GM04504 (cell line): ENCODE measurements around the gene HIRA.

Source experiments
- DNase-seq: peaks from one replicate; pipeline ENCODE4 v3.0.0-alpha.2; 2012; ENCODE audit warnings: low read depth

HIRA gene

DNA sequence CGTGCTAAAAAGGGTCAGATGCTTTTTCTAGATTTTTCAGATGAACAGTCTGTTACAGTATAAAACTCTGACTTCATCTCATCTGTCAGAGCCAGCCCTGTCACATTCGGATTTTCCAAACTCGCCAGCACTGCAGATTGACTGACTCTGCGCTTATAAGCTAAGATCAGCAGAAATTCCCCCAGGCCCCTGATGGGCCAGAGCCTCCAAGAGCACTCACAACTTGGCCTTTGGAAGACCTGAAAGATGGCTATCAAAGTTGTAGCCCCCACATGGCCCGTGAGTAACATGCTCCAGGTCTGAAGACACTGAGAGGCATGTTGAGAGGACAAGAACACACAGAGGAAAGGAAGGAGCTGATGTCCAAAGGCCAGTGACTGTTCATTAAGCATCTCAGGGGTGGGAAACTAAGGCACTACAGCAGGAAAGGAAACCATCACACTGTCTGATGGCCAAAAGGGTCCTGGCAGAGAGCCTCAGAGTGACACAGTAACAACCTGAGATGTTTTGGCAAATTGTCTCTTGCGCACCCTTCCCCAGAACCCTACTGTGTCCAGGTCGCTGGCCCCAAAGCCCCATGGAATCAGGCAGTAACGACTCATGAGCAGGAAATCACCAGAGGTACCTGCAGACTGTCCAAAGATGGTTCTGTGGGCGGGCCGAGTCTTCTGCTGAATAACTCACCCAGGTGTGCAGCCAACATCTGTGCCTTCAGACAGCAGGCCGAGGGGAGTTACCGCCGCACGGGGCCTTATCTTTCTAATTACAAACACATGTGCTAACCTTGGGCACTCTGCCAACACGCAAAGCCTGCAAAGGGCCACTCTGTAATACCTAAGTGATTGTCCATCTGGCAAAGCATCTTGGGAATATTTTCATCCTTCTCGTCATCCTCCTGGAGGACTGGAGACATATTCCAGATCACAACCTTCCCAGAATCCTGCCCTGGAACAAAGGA is 23.6 kb downstream of the HIRA start:
- DNase-seq, result no peak

DNA sequence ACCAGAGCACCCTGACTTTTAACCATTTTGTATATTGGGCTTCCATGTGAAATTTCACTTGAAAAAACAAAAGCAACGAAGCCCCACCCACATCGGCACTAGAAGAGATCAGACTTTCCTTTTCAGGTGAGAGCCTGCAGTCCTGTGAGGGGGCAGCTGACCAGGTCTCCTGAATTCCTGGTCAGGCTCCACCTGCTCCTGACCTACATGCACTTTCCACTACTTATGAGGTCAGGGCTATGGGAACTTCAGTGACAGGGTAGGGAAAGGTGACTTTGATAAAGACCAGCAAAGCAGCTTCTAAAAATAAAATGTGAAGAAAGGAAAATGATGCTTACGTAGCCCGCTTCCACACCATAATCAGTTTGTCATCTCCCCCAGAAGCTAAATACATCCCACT is 24.7 kb downstream of the HIRA start:
- DNase-seq, result no peak

DNA sequence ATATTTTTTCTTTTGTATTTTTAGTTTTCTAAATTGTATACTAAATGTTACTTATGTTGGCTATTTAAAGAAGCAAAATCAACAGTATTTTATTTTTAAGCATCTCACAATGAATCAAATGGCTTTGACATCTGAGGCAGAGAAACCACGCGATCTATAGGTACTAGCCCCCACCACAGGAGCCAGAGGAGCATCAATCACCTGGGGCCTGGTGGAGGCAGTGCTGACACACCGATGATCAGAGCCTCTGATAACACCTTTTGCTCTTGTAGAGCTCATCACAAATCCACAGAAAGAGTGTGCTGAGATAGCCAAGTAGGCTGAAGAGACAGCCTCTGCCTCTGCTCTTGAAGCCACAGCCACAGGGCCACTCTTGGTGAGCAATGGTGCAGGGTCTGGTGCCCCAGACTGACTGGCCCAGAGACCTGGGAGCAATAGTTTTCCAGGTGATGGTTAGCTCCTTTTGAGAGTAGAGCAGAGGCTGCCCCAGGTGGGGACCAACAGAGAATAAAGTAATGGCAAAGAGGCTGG is 25.2 kb downstream of the HIRA start:
- no peak for DNase-seq

DNA sequence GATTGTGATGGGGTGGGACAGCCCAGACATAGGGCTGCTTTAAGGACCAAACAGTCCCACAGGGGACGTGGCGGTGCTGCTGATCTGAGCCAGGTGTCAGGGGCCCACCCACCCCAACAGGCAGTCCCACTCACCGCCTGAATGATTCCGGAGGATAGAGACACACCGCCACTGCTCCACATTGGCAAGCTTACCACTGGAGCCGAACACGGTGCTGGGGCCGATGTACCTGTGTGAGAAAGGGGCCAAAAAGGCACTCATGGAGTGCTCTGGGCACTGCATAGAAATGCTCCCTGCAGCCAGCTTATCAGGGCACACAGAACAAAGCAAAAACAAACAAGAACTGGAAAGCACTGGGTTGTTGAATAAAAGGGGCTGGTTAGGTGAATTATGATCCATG is 25.9 kb downstream of the HIRA start:
- DNase-seq, result no peak

DNA sequence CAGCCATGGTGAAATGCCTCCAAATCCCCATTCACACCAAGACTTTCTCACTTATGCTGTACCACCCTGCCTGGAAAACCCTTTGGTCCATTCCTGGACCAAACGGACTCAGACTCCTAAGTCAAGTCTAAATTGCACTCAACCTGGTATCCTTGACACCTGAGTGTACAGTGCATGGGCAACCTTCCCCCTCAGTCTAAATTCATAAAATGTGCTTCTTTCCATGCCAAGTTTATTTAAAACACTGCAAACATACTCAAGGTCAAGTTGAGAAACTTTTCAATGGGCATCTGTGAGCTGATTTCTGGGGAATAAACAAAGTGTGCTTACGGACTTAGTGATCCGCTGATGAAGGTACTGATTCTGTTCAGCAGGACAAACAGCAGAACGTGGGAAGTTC is 26.4 kb downstream of the HIRA start:
- DNase-seq, result no peak

DNA sequence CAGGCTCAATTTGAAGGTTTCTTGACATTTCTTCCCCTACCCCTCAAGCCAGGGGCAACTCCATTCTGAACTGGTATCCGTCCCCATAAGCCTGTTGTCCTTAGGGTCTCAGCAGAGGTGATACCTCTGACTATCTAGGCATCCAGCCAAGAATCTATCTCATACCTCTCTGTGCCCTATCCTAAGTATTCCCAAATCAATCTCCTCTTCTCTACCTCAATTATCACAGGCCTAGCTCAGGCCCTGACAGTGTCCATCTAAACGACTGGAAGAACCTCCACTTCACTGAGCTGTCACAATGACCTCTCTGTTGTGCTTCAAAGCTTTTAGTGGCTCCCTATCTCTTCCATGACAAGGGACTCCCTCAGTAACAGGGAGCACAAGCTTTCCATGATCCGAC is 26.9 kb downstream of the HIRA start:
- no peak for DNase-seq

DNA sequence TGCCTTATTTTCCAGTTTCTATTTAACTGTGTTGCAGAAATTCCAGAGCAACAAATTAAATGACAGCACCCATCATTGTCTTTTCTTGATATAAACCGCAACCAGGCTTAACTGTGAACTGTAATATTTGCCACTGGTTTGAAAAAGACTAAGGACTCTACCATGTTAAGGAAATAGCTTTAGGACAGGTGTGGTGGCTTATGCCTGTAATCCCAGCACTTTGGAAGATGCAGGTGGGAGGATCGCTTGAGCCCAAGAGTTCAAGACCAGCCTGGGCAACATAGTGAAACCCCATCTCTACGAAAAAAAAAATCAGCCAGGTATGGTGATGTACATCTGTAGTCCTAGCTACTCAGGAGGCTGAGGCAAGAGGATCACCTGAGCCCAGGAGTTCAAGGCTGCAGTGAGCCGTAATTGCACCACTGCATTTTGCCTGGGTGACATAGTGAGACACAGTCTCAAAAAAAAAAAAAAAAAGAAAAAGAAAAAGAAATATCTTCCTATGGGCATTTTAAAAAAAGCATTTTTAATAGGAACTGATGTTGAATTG is 28.8 kb downstream of the HIRA start:
- no peak for DNase-seq

DNA sequence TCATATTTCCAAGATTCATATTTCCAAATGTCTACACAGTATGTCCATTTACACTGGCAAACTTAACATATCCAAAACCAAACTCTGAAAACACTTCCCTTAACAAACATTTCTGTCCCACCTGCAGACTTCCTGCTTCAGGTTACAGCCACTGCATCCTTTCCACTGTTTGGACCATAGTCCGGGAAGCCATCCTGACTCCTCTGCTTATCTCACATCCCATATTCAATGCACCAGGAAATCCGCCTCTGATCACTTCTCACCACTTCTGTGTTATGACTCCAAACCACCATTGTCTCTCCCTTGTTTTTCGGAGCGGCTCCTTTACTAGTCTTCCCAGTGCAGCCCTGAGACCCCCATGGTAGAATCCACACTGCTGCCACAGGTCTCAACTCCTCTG is 30.1 kb downstream of the HIRA start:
- DNase-seq, result no peak

DNA sequence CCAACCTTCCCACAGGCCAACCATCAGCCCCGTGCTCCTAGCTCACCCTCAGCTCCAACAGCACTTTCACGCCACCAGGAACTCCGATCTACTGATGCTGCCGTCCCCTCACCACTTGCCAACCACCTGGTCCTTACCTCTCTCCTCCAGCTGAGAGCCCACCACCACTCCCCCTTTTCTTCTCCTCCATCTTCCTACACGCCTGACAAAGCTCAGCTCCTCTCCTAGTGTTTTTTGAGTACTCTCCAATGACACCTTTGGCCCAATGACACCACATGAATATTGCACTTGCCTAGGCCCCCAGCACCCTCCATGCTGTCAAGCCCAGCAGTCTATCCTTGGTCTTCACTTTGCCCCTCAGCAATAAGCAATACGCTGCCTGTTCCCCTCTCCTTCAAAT is 30.7 kb downstream of the HIRA start:
- DNase-seq, result no peak

DNA sequence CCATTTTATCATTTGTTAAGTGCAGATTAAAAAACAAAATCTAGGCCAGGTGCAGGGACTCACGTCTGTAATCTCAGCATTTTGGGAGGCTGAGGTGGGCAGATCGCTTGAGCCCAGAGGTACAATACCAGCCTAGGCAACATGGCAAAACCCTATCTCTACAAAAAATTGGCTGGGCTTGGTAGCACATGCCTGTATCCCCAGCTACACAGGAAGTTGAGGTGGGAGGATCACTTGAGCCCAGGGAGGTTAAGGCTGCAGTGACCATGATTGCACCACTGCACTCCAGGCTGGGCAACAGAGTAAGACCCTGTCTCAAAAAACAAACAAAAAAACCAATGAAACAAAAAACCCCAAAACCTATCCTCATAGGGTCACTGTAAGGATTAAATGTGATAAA is 32.9 kb downstream of the HIRA start:
- no peak for DNase-seq

DNA sequence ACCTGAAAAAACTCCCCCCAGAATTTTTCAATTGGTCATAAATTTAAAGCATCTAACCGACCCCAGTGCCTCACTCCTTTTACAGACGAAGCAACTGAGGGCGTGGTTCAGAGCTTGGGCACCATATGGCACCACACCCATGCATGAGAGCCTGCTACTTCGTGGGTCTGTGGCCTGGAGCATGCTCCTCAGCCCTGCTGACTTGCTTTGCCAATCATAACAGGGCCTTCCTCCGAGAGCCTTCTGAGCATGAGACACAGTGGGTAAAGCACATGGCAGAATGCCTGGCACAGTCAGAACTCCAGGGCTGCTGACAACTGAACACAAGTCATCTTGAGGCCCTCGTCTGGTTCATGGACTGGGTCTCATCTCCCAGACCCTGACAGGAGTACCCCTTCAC is 33.3 kb downstream of the HIRA start:
- DNase-seq, result no peak

DNA sequence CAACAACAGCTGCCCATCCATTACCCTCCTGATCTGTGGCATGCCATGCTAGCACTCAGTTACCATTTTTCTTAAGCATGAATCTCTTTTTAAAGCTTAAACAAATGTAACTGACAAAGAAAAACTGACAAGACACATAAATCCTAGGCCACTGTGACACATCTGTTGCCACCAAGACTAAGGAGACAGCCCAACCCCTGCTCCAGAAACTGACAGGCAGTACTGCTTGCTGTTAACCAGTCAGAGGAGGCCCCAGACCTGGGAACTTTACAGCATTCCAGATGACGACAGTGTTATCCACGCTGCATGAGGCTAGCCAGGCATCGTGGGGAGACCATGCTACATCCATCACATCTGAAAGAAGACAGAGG is 33.8 kb downstream of the HIRA start:
- DNase-seq, result no peak

DNA sequence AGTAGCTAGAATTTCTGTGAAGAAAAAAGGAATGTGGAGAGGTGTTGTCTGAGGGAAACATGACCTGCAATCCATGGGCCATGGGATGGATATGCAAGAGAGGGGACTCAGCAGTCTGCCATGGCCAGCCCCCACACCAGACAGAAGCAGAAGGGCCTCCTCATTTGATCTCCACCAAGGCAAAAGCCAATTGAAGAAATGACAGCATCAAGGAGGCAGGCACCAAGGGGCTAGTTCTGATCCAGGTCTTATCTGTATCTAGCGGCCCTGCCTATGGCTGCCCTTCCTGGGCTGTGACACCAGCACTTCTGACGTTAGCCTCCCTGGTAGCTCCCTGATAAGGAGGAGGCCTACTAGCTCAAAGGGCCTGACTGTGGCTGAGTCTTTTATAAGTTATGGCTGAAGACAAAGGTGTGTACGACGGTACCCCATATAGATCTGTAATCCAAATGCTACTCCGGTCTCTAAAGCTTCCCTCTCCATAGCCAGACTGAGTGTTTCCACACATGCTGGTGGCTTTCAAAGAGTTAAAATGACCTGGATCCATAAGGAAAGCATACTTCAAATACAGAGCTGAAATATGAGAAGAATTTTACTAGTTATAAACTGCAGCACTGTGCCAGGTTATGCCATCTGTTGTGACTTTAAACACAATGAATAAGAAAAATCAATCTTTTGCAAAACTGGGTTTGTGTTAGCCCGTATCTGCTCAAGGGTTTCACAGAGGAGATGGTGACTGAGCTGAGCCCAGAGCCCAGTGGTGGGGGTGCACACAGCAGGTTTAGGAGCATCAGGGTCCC is 34.4 kb downstream of the HIRA start:
- DNase-seq, result no peak

DNA sequence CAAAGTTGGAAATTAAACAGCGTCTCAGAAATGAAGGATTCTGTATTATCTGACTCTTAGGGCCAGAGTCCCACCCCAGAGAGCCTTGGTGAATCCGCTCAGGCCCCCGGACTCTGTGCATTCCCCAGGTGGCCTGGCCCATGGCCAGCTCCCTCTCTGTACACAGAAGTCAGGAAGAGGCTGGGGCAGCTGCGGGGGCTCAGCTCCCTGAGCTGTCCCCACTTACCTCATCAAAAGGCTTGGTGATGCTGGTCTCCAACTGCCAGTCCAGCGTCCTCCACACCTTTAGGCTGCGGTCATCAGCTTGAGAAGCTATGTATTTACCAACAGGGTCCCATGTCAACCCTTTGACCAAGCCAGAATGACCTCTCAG is 35.0 kb downstream of the HIRA start:
- no peak for DNase-seq

DNA sequence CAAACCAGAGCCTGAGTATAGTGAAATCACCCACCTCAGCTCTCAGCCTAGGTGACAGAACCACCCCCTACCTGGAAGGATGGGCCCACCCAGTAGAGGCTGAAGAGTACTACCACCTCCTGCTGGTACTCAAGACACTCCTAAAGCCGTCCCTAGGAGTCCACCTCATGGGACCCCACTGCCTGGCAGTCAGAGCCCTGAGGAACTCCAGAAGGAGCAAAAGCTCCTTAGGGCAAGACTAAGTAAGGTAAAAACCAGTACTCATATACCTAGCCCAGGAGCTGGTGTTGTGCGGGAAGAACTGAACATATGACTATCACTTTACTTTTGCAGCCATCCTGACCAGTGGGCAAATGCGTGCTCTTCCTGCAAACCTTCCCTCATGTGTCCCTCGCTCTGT is 36.3 kb downstream of the HIRA start:
- DNase-seq, result no peak

DNA sequence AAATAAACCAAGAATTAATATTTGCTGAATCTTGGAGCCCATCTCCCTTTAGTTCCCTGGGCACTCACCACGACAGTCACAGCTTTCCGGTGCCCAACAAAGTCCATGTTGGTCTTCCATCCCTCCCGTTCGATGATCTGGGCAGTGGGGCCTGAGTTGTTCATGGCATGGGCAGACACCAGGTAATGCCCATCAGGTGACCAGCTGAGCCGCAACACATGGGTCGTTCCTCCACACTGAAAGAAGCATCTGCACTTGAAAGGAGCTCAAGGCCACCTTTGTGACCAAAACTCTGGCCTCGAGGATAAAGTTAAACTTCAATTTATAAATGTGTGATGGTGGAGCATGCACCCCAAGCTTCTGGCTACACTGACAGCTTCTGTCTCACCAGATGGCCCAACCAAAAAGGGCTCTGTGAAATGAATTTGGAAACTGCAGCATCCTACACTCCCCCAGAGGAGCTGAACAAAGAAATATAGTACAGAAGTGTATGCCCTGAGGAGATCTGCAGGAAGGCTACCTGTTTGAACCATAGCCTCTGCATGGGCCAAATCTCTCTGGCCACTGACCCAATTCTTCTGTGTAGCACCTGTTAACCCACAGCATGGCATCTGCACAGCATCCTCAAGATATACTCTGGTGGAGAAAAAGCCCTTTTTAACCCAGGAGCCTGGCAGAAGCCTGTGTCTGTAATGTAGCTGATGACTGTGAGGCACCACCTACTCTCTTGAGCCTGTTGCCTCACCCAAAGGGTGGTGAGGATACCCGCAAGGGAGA is 37.1 kb downstream of the HIRA start:
- DNase-seq, result no peak

DNA sequence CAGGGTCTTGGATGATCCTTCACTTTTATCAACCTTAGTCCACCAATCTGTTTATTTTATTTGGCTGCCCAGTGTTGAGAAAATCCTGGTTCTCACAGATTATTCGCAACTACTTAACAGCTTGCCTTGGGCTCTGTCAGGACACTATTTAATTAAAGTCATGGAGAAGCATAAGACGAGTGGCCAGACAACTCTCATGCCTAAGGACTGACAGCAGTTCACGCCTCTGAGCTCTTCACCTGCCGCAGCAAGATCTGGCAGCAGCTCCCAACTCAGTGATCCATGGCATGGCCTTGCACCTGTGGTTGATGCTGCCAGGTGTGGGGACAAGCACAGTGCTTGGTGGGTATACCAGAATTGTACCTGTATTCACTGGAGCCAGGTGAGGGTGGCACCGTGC is 37.8 kb downstream of the HIRA start:
- no peak for DNase-seq

DNA sequence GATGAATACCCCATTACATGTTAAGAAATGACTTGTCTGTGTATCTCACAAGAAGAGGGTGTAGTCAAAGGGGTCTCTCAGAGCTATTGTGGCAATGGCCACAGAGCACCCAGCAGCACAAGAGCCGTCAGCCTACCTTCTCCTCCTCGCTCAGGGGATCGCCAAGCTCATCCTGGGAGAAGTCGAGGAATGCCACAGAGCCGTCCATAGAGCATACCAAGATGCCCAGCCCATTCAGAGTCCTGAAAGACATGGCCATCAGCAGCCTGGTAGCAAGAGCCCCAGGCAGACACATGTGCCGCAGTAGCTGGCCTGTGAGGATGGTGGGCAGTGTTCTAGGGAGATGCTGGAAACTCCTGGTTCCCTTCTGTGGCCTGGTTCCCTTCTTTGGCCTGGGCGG is 44.0 kb downstream of the HIRA start:
- DNase-seq, result no peak

DNA sequence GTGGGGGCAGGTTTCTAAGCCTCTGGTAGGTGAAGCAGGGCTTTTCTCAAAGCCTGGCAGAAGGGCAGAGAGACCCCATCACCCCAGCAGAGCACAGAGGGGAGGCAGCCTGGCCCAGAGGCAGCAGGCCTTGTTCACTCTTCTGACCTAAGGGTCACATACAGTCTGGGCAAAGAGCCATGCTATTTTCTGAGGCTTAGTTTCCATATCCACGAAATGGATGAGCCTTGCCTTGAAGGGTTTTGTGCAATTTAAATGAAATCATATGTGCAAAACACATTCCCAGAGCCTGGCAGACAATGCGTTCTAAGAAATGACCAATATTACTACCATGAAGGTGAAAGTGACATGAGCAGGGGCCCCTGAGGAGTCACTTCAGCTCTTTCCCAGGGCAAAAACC is 44.5 kb downstream of the HIRA start:
- no peak for DNase-seq

DNA sequence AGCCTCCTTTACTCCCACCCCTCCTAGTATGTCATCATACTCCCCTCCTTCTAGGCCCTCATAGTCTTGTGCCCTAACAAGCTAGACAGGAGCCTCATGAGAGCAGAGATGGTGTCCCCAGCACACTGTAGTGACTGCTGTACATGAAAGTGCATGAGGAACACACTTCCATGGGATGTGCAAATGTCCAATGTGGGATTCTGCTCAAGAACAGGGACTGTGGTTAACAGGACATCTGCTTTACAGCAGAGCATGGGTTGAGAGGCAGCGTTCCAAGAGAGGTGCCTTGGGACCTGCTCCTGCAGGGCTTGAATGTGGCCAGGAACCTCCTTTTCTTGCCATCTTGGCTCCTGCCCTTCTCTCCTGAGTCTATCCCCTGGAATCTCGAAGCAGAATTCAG is 45.3 kb downstream of the HIRA start:
- no peak for DNase-seq

DNA sequence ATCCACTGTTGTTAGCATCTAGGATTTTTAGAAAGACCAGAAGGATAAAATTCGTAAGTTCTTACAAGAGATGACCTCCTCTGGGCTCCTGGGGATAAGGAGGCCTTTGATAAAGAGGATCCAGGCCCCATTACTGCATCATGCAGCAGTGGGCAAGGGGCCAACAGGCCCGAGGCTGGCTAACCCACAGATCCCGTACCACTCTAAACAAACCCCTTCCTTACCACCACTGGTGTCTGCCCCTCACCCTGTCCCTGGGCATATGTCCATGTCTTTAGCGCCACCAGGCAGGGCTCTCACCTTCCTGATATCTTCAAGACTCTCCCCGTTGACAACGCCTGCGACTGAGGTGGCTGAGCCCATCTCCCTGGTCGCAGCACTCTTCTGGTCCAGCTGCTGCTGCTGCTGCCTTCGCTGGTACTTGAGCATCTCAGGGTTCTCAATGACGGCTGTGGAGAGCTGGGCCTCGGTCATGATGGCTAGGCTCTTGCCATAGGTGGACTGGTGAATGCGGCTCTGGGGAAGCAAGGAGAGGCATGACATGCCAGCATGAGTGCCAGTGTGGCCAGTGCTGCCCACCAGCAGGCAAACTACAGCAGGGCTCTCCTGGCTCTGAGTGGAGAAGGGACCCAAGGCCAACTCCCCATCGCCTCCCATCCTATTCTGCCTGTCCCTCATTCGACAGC is 46.2 kb downstream of the HIRA start:
- no peak for DNase-seq

DNA sequence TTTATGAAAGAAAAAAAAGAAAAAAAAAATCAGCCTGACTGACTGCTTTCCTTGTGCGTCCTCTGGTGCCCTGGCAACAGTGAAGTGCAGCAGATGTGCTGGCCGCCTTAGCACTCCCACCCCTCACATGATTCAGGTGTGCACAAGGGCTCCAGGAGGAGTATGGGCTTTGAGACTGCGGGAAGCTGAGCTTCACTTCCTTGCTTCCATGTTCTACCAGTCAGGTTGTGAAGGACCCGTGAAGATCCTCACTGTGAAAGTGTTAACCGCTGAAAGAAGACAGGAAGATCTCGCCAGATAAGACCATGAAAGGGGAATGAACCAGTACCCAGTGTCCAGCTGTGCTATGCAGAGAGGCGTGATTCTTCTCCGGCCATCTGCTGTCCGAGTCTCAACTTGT is 48.2 kb downstream of the HIRA start:
- DNase-seq, result no peak
